NCI-H1694 treated with DMSO at 0.1 percent for 48 hours (cell line): ENCODE results near the gene OTULIN.

Source experiments
- DNase-seq: peaks from one replicate; lab custom pipeline; 2025; lab: John Stamatoyannopoulos, UW

OTULIN gene

GRCh38 chr5:14696851-14697250, 32.3 kb downstream of the OTULIN start:
- no peak for DNase-seq

GRCh38 chr5:14698495-14698894, 34.0 kb downstream of the OTULIN start:
- DNase-seq: no peak

- DNase-seq: no peak
Measured at GRCh38 chr5:14699159-14699558, 34.6 kb downstream of the OTULIN start.

- DNase-seq: no peak
Measured at GRCh38 chr5:14699807-14700400, 35.4 kb downstream of the OTULIN start.

GRCh38 chr5:14700478-14701436, 36.2 kb downstream of the OTULIN start:
- no peak for DNase-seq

- DNase-seq: no peak
Measured at GRCh38 chr5:14701556-14701955, 37.0 kb downstream of the OTULIN start.

GRCh38 chr5:14702238-14702839, 37.8 kb downstream of the OTULIN start:
- DNase-seq: no peak

GRCh38 chr5:14705556-14705955, 41.0 kb downstream of the OTULIN start:
- no peak for DNase-seq

- no peak for DNase-seq
Measured at GRCh38 chr5:14706615-14707021, 42.1 kb downstream of the OTULIN start.

GRCh38 chr5:14707811-14708390, 43.4 kb downstream of the OTULIN start:
- no peak for DNase-seq

GRCh38 chr5:14708551-14708950, 44.0 kb downstream of the OTULIN start:
- DNase-seq: no peak

GRCh38 chr5:14710313-14710994, 45.9 kb downstream of the OTULIN start:
- no peak for DNase-seq

GRCh38 chr5:14712131-14712530, 47.6 kb downstream of the OTULIN start:
- no peak for DNase-seq

- DNase-seq: no peak
Measured at GRCh38 chr5:14712666-14713065, 48.1 kb downstream of the OTULIN start.

- DNase-seq: no peak
Measured at GRCh38 chr5:14713476-14714390, 49.2 kb downstream of the OTULIN start.

- no peak for DNase-seq
Measured at GRCh38 chr5:14714706-14715105, 50.2 kb downstream of the OTULIN start.

GRCh38 chr5:14715481-14715880, 51.0 kb downstream of the OTULIN start:
- no peak for DNase-seq

GRCh38 chr5:14716755-14717752, 52.5 kb downstream of the OTULIN start:
- no peak for DNase-seq

- DNase-seq: no peak
Measured at GRCh38 chr5:14718778-14719177, 54.3 kb downstream of the OTULIN start.
